COLO829 (cell line): ENCODE measurements around the gene ZSCAN30.

Experiments
- DNase-seq: peaks from one replicate; pipeline ENCODE4 v3.0.0; 2012; ENCODE audit warnings: low spot score

The ZSCAN30 gene

GRCh38 chr18:35278969-35279368 is 11.1 kb downstream of the ZSCAN30 start:
- DNase-seq: no peak

- DNase-seq: no peak
Observed at GRCh38 chr18:35278085-35278484, 11.9 kb downstream of the ZSCAN30 start.

- DNase-seq: no peak
Observed at GRCh38 chr18:35277633-35278032, 12.4 kb downstream of the ZSCAN30 start.

- DNase-seq: no peak
Observed at GRCh38 chr18:35276267-35276666, 13.8 kb downstream of the ZSCAN30 start.

- no peak for DNase-seq
Observed at GRCh38 chr18:35271656-35272055, 18.4 kb downstream of the ZSCAN30 start.

GRCh38 chr18:35268821-35269220 is 21.2 kb downstream of the ZSCAN30 start:
- DNase-seq: no peak

- DNase-seq: no peak
Observed at GRCh38 chr18:35267809-35268208, 22.2 kb downstream of the ZSCAN30 start.

GRCh38 chr18:35267161-35267651 is 22.8 kb downstream of the ZSCAN30 start:
- DNase-seq: no peak

- DNase-seq: no peak
Observed at GRCh38 chr18:35264409-35264808, 25.6 kb downstream of the ZSCAN30 start.

- no peak for DNase-seq
Observed at GRCh38 chr18:35256947-35257346, 33.1 kb downstream of the ZSCAN30 start.

GRCh38 chr18:35253655-35254287 is 36.3 kb downstream of the ZSCAN30 start:
- DNase-seq: no peak

- no peak for DNase-seq
Observed at GRCh38 chr18:35252466-35252865, 37.6 kb downstream of the ZSCAN30 start.

- no peak for DNase-seq
Observed at GRCh38 chr18:35248429-35248828, 41.6 kb downstream of the ZSCAN30 start.

- DNase-seq: no peak
Observed at GRCh38 chr18:35247412-35248249, 42.4 kb downstream of the ZSCAN30 start.

- no peak for DNase-seq
Observed at GRCh38 chr18:35246831-35247230, 43.2 kb downstream of the ZSCAN30 start.

- DNase-seq: no peak
Observed at GRCh38 chr18:35245719-35246317, 44.2 kb downstream of the ZSCAN30 start.

GRCh38 chr18:35244671-35245070 is 45.4 kb downstream of the ZSCAN30 start:
- DNase-seq: no peak

- DNase-seq: no peak
Observed at GRCh38 chr18:35242426-35242825, 47.6 kb downstream of the ZSCAN30 start.

GRCh38 chr18:35241448-35241804 is 48.6 kb downstream of the ZSCAN30 start:
- peak; percentile 4 for DNase-seq

GRCh38 chr18:35240664-35241447 is 49.2 kb downstream of the ZSCAN30 start, which contains the start of gene ZNF397:
ZNF397 (plus strand) TSS chr18:35241034; CDS start chr18:35242471, 1,437 bp downstream.
- peak; percentile 91 for DNase-seq

- DNase-seq: no peak
Observed at GRCh38 chr18:35239314-35239713, 50.7 kb downstream of the ZSCAN30 start.
